Kidney epithelial cell (primary cell): ENCODE measurements around the gene USP12. TPM values are rescaled to one million over a fixed set of nuclear protein-coding genes. Genes with fewer than 3 reads are reported as not detected.

ENCODE experiments used
- DNase-seq: peaks from one replicate; pipeline ENCODE4 v3.0.0-alpha.2; 2010; ENCODE audit warnings: low read depth
- H3K27me3 ChIP-seq: 2 replicates; pipeline ENCODE4 v1.6.0; 2011; ENCODE audit warnings: low read length; ENCODE audit not compliant: control insufficient read depth, insufficient read depth
- H3K36me3 ChIP-seq: 2 replicates; pipeline ENCODE4 v1.5.1; 2011; ENCODE audit warnings: low read length; ENCODE audit not compliant: control insufficient read depth, insufficient read depth
- H3K4me3 ChIP-seq: 2 replicates; pipeline ENCODE4 v1.5.1; 2011; ENCODE audit warnings: low read depth, mild to moderate bottlenecking, control low read depth, low read length
- CTCF ChIP-seq: IDR thresholded peaks from 2 replicates; pipeline ENCODE4 v1.5.1; 2011; ENCODE audit warnings: mild to moderate bottlenecking, moderate library complexity, low read length, control low read depth, inconsistent platforms; ENCODE audit not compliant: insufficient read depth, poor library complexity, severe bottlenecking
- total RNA-seq: library from RNA; depleted of rRNA; stranded (reverse); fragments of >200 nt; gene quantifications from 2 replicates; pipeline ENCODE4 v1.2.3, GENCODE V29; 2015

Gene USP12
- total RNA-seq, 1 donor from 2014 or later = 13.8 TPM

DNA sequence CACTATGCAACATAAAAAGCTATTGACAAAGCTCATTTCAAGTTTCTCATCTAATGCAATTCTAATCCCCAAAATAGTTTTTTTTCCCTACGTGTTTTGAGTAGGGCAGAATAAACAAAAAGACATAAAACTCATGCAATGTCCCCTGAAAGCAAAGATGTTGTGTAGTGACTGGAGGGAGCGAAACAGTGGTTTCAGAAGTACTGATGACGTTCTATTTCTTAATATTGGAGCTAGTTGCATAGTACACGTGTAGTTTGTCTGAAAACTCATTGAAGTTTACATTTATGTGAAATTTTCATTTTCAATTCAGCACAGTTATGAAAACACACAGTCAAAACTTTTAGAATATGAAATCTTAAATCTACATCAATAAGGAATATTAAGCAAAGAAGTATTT is 31.6 kb downstream of the USP12 start:
- TF ChIP-seq CTCF = no peak
- Histone ChIP-seq H3K36me3 (no peaks in the 10 kb centered on the region), H3K4me3 (no peak overlapping the region), H3K27me3 (no peaks in the 10 kb centered on the region)
- no peak for DNase-seq

DNA sequence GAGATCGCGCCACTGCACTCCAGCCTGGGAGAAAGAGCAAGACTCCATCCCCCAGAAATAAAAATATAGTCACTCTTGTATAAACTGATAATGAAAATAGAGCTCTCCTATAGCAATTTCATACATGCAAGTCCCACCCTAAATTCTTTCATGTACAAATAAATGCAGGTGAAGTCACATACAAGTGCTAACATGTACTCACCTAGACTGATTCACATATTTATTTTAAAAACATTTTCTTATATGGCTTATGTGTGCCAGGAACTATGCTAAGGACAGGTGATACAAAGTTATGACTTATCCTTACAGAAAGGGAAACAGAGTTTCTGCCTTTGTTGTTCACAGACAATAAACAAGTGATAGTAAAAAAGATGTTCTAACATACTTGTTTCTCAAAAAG is 32.0 kb downstream of the USP12 start:
- H3K36me3 ChIP-seq = no peaks in the 10 kb centered on the region
- no peak overlapping the region for H3K4me3 ChIP-seq
- no peak for TF ChIP-seq CTCF
- H3K27me3 ChIP-seq = no peaks in the 10 kb centered on the region
- no peak for DNase-seq

GRCh38 chr13:27138457-27139093 is 33.0 kb downstream of the USP12 start:
- Histone ChIP-seq H3K27me3 (no peaks in the 10 kb centered on the region), H3K4me3 (no peak overlapping the region), H3K36me3 (no peaks in the 10 kb centered on the region)
- DNase-seq = no peak
- no peak for TF ChIP-seq CTCF

DNA sequence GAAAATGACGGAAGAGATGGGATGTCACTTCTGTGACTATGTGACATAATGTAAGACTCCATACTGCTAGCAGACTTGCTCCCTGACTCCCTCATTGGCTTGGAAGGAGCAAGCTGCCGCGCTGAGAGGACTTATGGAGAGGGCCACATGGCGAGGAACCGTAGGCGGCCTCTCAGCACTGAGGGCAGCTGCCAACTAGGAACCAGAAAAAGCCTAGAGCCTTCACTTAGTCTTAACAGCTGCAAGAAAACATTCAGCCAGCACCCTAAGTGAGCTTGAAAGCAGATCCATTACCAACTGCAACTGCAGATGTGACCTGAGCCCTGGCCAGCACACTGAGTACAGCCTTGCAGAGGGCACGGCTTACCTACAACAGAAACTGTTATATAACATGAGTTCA is 33.9 kb downstream of the USP12 start:
- Histone ChIP-seq H3K36me3 (no peaks in the 10 kb centered on the region), H3K27me3 (no peaks in the 10 kb centered on the region), H3K4me3 (no peak overlapping the region)
- no peak for DNase-seq
- no peak for TF ChIP-seq CTCF

- H3K4me3 ChIP-seq = no peak overlapping the region
- H3K36me3 ChIP-seq = no peaks in the 10 kb centered on the region
- no peaks in the 10 kb centered on the region for H3K27me3 ChIP-seq
- TF ChIP-seq CTCF = no peak
- no peak for DNase-seq
Measured at GRCh38 chr13:27135023-27135422, 36.6 kb downstream of the USP12 start.

DNA sequence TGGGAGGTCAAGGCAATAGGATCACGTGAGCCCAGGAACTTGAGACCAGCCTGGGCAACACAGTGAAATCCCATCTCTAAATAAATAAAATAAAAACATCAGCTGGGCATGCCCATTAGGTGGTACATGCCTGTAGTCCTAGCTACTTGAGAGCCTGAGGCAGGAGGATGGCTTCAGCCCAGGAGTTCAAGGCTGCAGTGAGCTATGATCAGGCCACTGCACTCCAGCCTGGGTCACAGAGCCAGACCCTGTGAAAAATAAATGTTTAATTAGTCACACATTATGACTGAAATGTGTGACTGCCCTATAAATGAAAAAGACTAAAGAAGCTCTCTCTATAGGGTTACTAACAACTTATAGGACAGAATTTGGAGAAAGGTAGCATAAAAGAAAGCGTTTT is 37.7 kb downstream of the USP12 start:
- no peak overlapping the region for H3K4me3 ChIP-seq

More for the DNA sequence above, 37.7 kb downstream of the USP12 start:
- no peaks in the 10 kb centered on the region for H3K27me3 ChIP-seq
- no peak for TF ChIP-seq CTCF
- H3K36me3 ChIP-seq = no peaks in the 10 kb centered on the region
- DNase-seq = no peak
